HCT116 (cell line): ENCODE data around the gene MAML2. TPM values are rescaled to one million over a fixed set of nuclear protein-coding genes. Genes with fewer than 3 reads are reported as not detected.

ENCODE experiments used
- ATAC-seq: fragments of 200-7000 bp; cut with Tn5 transposase; 2 replicates; pipeline ENCODE4 v1.9.1; 2020; ENCODE audit warnings: mild to moderate bottlenecking, moderate library complexity
- BruUV-seq: library from RNA; stranded (reverse); fragments of 400-500 nt; replicated peaks from 2 replicates; lab custom pipeline; 2021; lab: Mats Ljungman, UMichigan
- CTCF ChIA-PET: fragments of 300-600 bp; sonication (Branson Sonifier 250); formaldehyde crosslinking; loops from one replicate; lab custom pipeline; 2021; ENCODE audit warnings: antibody characterized with exemption; lab: Charles Lee
- POLR2A ChIA-PET: fragments of 300-600, 350-600 bp; sonication (Branson Sonifier 250); formaldehyde crosslinking; loops from one replicate; lab custom pipeline; 2021; ENCODE audit warnings: antibody characterized with exemption; lab: Charles Lee
- RAD21 ChIA-PET, 2 experiments: fragments of 300-600 bp; sonication (Branson Sonifier 250); formaldehyde crosslinking; loops; one replicate each; lab custom pipeline; 2023; ENCODE audit warnings: low total read pairs in 2 of 2; ENCODE audit not compliant: uncharacterized antibody in 2 of 2, unreplicated experiment in 2 of 2, low non-redundant PET in 1 of 2; lab: Charles Lee
- DNase-seq: peaks from one replicate; pipeline ENCODE4 v3.0.0-alpha.2; 2010; ENCODE audit warnings: low read depth, low spot score
- H2AFZ ChIP-seq: fragments of 200-600 bp; shearing (Covaris generic), sonication (generic); 2 replicates; pipeline ENCODE4 v1.6.1; 2017; ENCODE audit warnings: low read depth, mixed run types, mixed read lengths, antibody characterized with exemption, low read length; ENCODE audit not compliant: poor library complexity, severe bottlenecking
- H3K27ac ChIP-seq: 2 replicates; pipeline ENCODE4 v1.5.1; 2012; ENCODE audit warnings: low read depth, low read length
- H3K27me3 ChIP-seq: fragments of 200-600 bp; sonication (generic); 2 replicates; pipeline ENCODE4 v1.6.1; 2016; ENCODE audit warnings: mixed run types, low read length, mixed read lengths; ENCODE audit not compliant: insufficient read depth
- H3K36me3 ChIP-seq, 2 experiments: fragments of 200-500 bp in 1 of 2; fragments of 200-600 bp in 1 of 2; sonication (Bioruptor generic) in 1 of 2; sonication (generic) in 1 of 2; 2 replicates each; pipeline versions ENCODE4 v1.5.1 to v1.6.1; 2014 to 2016; ENCODE audit warnings: low read length in 2 of 2, inconsistent platforms in 1 of 2, mixed read lengths in 1 of 2, mixed run types in 1 of 2; ENCODE audit not compliant: insufficient read depth in 2 of 2, control insufficient read depth in 1 of 2
- H3K4me1 ChIP-seq, 2 experiments: fragments of 200-600 bp in 1 of 2; sonication (generic) in 1 of 2; 2 replicates each; pipeline versions ENCODE4 v1.5.1 to v1.6.1; 2012 to 2017; ENCODE audit warnings: low read length in 2 of 2, inconsistent platforms in 1 of 2, mild to moderate bottlenecking in 1 of 2, mixed read lengths in 1 of 2, mixed run types in 1 of 2, moderate library complexity in 1 of 2; ENCODE audit not compliant: insufficient read depth in 2 of 2, control insufficient read depth in 1 of 2
- H3K4me2 ChIP-seq: fragments of 200-600 bp; sonication (generic); 2 replicates; pipeline ENCODE4 v1.6.1; 2017; ENCODE audit warnings: mixed run types, low read length, mixed read lengths
- H3K4me3 ChIP-seq, 2 experiments: fragments of 200-600 bp in 1 of 2; sonication (generic) in 1 of 2; replicated peaks in 1 of 2; 2 replicates each; pipeline ENCODE4 v1.5.1; 2011 to 2016; ENCODE audit warnings: low read length in 2 of 2, control low read depth in 1 of 2, low read depth in 1 of 2, mild to moderate bottlenecking in 1 of 2, mixed read lengths in 1 of 2, mixed run types in 1 of 2
- H3K79me2 ChIP-seq: fragments of 200-600 bp; sonication (generic); 2 replicates; pipeline ENCODE4 v1.6.1; 2017; ENCODE audit warnings: mild to moderate bottlenecking, mixed run types, low read length, moderate library complexity, mixed read lengths; ENCODE audit not compliant: insufficient read depth
- H3K9ac ChIP-seq: fragments of 200-600 bp; sonication (generic); 2 replicates; pipeline ENCODE4 v1.6.1; 2016; ENCODE audit warnings: low read length, mixed read lengths
- H3K9me2 ChIP-seq: fragments of 200-600 bp; sonication (generic), shearing (Covaris generic); 2 replicates; pipeline ENCODE4 v1.6.1; 2017; ENCODE audit warnings: mixed run types, mild to moderate bottlenecking, moderate library complexity; ENCODE audit not compliant: insufficient read depth
- H3K9me3 ChIP-seq, 2 experiments: fragments of 200-500 bp in 1 of 2; fragments of 200-600 bp in 1 of 2; sonication (Bioruptor generic) in 1 of 2; sonication (generic) in 1 of 2; 2 replicates each; pipeline ENCODE4 v1.6.1; 2014 to 2017; ENCODE audit warnings: low read length in 2 of 2, mixed read lengths in 2 of 2, inconsistent platforms in 1 of 2, low read depth in 1 of 2, mild to moderate bottlenecking in 1 of 2, mixed run types in 1 of 2, moderate library complexity in 1 of 2; ENCODE audit not compliant: control insufficient read depth in 1 of 2, insufficient read depth in 1 of 2
- H4K20me1 ChIP-seq: fragments of 200-600 bp; sonication (generic), shearing (Covaris generic); 2 replicates; pipeline ENCODE4 v1.6.1; 2017; ENCODE audit warnings: mixed run types, mild to moderate bottlenecking, moderate library complexity; ENCODE audit not compliant: insufficient read depth
- CBX3 ChIP-seq: IDR thresholded peaks from 2 replicates; pipeline ENCODE4 v1.6.1; 2012; ENCODE audit warnings: low read depth
- CEBPB ChIP-seq: IDR thresholded peaks from 2 replicates; pipeline ENCODE4 v1.6.1; 2012; ENCODE audit warnings: low read depth
- CTCF ChIP-seq, 3 experiments: fragments of 200-600 bp in 1 of 3; sonication (generic) in 1 of 3; IDR thresholded peaks in 2 of 3; conservative IDR thresholded peaks in 1 of 3; 2 replicates each; pipeline ENCODE4 v1.5.1; 2012 to 2017; ENCODE audit warnings: low read depth in 2 of 3, low read length in 2 of 3, antibody characterized with exemption in 1 of 3, borderline replicate concordance in 1 of 3, control low read depth in 1 of 3, mild to moderate bottlenecking in 1 of 3, mixed read lengths in 1 of 3, mixed run types in 1 of 3, moderate library complexity in 1 of 3; ENCODE audit not compliant: insufficient read depth in 1 of 3
- EGR1 ChIP-seq: IDR thresholded peaks from 2 replicates; pipeline ENCODE4 v1.6.1; 2012; ENCODE audit warnings: low read depth
- ELF1 ChIP-seq: IDR thresholded peaks from 2 replicates; pipeline ENCODE4 v1.6.1; 2012; ENCODE audit warnings: low read depth, borderline replicate concordance
- FOSL1 ChIP-seq: IDR thresholded peaks from 2 replicates; pipeline ENCODE4 v1.6.1; 2012; ENCODE audit warnings: low read depth
- POLR2A ChIP-seq: IDR thresholded peaks from 2 replicates; pipeline ENCODE4 v1.7.0; 2011; ENCODE audit warnings: borderline replicate concordance; ENCODE audit not compliant: insufficient read depth, insufficient read length; ENCODE audit errors: extremely low read depth
- POLR2AphosphoS5 ChIP-seq: IDR thresholded peaks from 2 replicates; pipeline ENCODE4 v1.6.1; 2011; ENCODE audit warnings: mild to moderate bottlenecking, low read depth, low read length, moderate library complexity
- RAD21 ChIP-seq: IDR thresholded peaks from 2 replicates; pipeline ENCODE4 v1.6.1; 2012; ENCODE audit warnings: low read depth, mild to moderate bottlenecking
- SP1 ChIP-seq: IDR thresholded peaks from 2 replicates; pipeline ENCODE4 v1.6.1; 2012; ENCODE audit warnings: low read depth
- YY1 ChIP-seq: IDR thresholded peaks from 2 replicates; pipeline ENCODE4 v1.6.1; 2011; ENCODE audit warnings: low read length, low read depth, moderate library complexity, mild to moderate bottlenecking; ENCODE audit not compliant: insufficient replicate concordance; ENCODE audit errors: extremely low read depth
- ZFX ChIP-seq: fragments of 450-650 bp; IDR thresholded peaks from 2 replicates; pipeline ENCODE4 v1.6.1; 2017
- ZNF274 ChIP-seq: fragments of 200-500 bp; sonication (Bioruptor generic); IDR thresholded peaks from 2 replicates; pipeline ENCODE4 v1.6.1; 2014; ENCODE audit warnings: mild to moderate bottlenecking, low read depth, low read length, inconsistent platforms
- intact Hi-C: fragments of 100-400 bp; cut with micrococcal nuclease; formaldehyde crosslinking; loops from 2 replicates; pipeline ENCODE4 v1.10.0; 2022
- total RNA-seq: library from RNA; stranded (reverse); gene quantifications from one replicate; pipeline ENCODE4 v1.2.1, GENCODE V29; 2021; ENCODE audit not compliant: unreplicated experiment

The MAML2 gene
- total RNA-seq, 1 experiment from 2014 or later: 2.6 TPM

- ATAC-seq (no peak), DNase-seq (no peak)
- ChIA-PET CTCF (interaction anchor here (1.2 to 3.7 kb wide), 2 partner anchors 290 kb away, joined by 5 to 65 read pairs; partner anchors contain the start of gene MAML2), POLR2A (no interaction called here), RAD21 (interaction anchor here in 1 of 2 experiments (1.4 kb wide), 1 partner anchor 290 kb away, joined by 3 read pairs; the partner anchor contains the start of gene MAML2)
- H3K36me3 ChIP-seq: no peaks in the 10 kb centered on the region
- no peak overlapping the region for H3K4me3 ChIP-seq
- H3K79me2 ChIP-seq: no peaks in the 10 kb centered on the region
- no peaks in the 10 kb centered on the region for H3K9me3 ChIP-seq
- H4K20me1 ChIP-seq: no peaks in the 10 kb centered on the region
- H3K4me2 ChIP-seq: no peak overlapping the region
- no peak overlapping the region for H2AFZ ChIP-seq
- no peaks in the 10 kb centered on the region for H3K27me3 ChIP-seq
- no peaks in the 10 kb centered on the region for H3K9me2 ChIP-seq
- H3K27ac ChIP-seq: no peak overlapping the region
- H3K9ac ChIP-seq: no peak overlapping the region
- peaks cover 0 to 14% of the 10 kb centered on the region in 2 experiments; a peak in 3 of 4 replicates for H3K4me1 ChIP-seq
- no TSS peak for BruUV-seq
- intact Hi-C loops: no loop called here
- TF ChIP-seq FOSL1: no peak
- no peak for TF ChIP-seq ZFX
- TF ChIP-seq YY1: no peak
- no peak for TF ChIP-seq CEBPB
- TF ChIP-seq EGR1: no peak
- TF ChIP-seq RAD21: no peak
- TF ChIP-seq SP1: no peak
- no peak for TF ChIP-seq POLR2A
- TF ChIP-seq CBX3: no peak
- no peak for TF ChIP-seq POLR2AphosphoS5
- TF ChIP-seq ZNF274: no peak
- TF ChIP-seq CTCF (IDR thresholded peaks at IDR 0.05 in 2 of 3, conservative IDR thresholded peaks at IDR 0.05 in 1 of 3; ENCODE audit: borderline replicate concordance in 1 of 3, insufficient read depth in 1 of 3, low read depth in 2 of 3, low read length in 2 of 3): no peak
- no peak for TF ChIP-seq ELF1
Observed at GRCh38 chr11:96052921-96053651, 289.9 kb downstream of the MAML2 start.
